Right forelimb (tissue), 1 donor: ENCODE measurements around the gene C1QTNF3.
"Not testable (repeated sequence)": the region's sequence is repeated elsewhere in the genome, so short reads cannot be mapped to it uniquely, and the experiment has no call there.

ENCODE experiments used
- DNase-seq: peaks from one replicate; pipeline ENCODE4 v3.0.0-alpha.2; 2018

C1QTNF3 gene

GRCh38 chr5:34047774-34048572 lies 5.0 kb upstream of the C1QTNF3 start:
- no peak for DNase-seq

DNA sequence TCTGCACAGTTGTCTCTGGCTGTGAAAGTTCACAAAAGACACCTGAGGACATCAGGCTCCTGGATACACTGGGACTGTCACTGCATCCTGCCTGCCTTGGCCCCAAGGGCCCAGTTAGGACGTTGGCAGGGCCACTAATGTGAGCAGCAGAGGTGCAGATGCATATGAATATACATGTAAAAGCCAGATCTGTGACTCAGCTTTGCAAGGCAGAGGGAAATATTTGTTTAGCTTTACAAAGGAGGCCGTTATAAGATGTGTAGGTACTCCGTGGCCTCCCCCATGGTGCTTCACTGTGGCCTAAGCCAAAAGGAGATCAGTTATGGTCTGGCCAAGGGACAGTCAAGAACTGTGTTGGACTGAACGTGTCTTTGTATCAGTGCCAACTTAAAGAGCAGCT lies 4.1 kb upstream of the C1QTNF3 start:
- DNase-seq, result no peak

GRCh38 chr5:34045996-34046395 lies 3.0 kb upstream of the C1QTNF3 start:
- DNase-seq, result no peak

DNA sequence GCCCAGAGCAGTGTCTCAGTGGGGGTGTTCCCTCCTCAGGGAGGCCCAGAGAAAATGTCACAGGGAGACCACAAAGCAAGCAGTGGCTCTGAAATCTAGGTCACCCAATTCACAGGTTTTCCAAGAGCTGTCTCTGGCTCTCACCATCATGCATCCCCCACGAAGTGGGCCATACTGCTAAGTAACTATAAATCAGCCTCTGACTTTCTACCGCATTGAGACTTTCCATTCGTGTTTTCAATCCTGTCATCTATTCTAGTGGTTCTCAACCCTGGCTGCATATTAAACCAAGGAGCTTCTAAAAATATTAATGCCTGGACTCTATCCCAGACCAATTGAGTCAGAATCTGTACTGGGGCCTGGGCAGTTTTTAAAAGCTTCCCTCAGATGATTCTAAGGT lies 2.0 kb upstream of the C1QTNF3 start:
- DNase-seq, result no peak

GRCh38 chr5:34042321-34042720 lies 692 bp downstream of the C1QTNF3 start:
- DNase-seq, result no peak

- no peak for DNase-seq
Observed at GRCh38 chr5:34041247-34041972, 1.6 kb downstream of the C1QTNF3 start.

GRCh38 chr5:34040472-34040871 lies 2.5 kb downstream of the C1QTNF3 start:
- DNase-seq, result no peak

GRCh38 chr5:34039398-34040157 lies 3.4 kb downstream of the C1QTNF3 start:
- DNase-seq, result no peak

DNA sequence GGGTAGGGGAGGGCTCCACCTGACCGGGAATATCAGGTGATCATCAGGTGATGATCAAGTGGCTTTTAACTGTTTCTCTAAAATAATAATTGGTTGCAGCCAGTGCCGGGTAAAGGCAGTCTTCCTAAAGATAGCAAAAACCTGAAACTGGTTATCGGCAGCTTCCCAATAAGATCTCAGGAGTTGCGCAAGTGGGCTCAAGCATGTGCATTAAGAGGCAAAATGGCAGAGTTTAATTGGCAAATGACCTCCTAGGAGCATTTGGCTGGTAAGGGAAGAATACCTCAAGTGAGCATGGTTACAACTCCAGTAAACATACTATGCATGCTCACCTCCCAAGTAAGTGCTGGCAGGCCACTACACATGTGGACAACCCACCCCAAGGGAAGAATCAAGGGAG lies 4.2 kb downstream of the C1QTNF3 start:
- DNase-seq, result no peak

- DNase-seq, result no peak
Observed at GRCh38 chr5:34038390-34038789, 4.6 kb downstream of the C1QTNF3 start.

GRCh38 chr5:34037726-34038125 lies 5.3 kb downstream of the C1QTNF3 start:
- no peak for DNase-seq

DNA sequence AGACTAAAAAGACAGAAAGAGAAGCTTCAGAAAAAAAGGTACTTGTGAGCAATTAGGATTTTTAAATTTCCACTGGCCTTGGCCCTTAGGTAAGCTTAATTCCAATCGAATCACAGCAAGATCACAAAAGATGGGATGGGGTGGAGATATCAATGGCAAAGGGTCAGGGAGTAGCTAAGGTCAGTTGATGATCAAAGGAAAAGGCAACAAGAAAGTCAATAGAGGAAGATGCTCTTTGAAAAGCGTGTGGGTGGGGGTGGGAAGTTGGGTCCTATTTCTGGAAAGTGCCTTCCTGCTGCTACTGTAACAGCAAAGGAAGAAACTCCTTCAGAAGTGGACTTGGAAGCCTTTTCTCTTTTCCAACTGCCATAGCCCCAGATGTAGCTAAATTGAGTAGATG lies 7.3 kb downstream of the C1QTNF3 start:
- no peak for DNase-seq

DNA sequence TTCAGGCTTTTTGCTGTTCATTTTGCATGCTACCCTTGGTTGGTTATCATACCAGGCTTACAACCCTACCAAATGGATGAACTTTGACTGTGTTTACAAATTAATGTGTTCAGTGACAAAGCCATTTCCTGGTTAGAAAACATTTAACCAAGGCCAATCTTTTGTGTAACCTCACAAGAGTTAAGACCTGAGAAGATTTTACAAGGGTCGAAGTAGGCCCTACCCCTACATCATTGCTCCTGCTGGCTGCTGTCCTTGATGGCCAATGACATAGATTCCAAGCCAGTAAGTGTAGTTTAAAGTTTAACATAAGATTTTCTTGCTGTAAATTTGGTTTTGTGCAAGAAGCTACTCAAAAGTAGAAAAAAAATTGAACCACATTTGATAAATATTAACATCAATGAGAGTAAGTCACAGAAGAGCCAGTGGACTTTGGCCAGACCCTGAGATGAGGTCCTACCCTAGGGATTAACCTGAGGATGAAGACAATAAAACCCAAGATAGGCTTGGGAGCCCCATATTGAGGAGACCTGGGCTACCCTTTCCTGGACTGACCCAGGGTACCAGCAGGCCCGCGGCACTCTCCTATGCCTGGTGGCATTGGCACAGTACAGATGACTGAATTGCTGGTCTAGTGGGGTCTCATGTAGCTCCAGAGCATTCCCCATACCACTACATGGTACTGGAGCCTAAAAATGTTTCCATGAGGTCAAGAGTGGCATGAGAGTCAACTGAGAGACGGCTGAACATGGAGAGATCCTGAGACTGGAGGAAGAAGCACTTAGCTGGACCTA lies 8.3 kb downstream of the C1QTNF3 start:
- DNase-seq, result no peak

GRCh38 chr5:34031966-34032365 lies 11.0 kb downstream of the C1QTNF3 start:
- no peak for DNase-seq

DNA sequence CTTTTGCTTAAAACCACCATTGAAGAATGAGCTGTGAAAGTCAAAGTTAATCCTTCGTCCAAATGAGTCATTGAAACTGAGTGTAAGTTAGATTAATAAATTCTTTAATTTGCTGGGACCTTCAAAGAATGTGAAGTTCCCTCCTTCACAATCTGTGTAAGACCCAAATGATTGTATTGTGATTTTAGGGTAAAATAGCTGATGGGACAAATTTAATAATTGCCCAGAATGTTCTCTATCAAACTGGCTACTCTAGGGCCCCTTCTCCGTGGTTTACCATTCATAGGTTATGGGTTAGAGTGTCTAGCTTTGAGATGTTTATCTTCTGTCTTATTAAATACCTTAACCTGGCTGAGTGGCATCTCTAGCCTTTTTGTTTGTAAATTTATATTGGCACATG lies 11.9 kb downstream of the C1QTNF3 start:
- DNase-seq, result no peak

DNA sequence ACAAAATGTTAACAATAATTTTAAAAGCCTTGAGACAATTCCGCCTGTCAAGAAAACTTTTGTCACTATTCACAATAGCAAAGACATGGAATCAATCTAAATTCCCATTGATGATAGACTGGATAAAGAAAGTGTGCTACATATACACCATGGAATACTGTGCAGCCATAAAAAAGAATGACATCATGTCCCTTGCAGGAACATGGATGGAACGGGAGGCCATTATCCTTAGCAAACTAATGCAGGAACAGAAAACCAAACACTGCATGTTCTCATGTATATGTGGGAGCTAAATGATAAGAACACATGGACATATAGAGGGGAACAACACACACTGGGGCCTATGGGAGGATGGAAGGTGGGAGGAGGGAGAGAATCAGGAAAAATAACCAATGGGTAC lies 12.4 kb downstream of the C1QTNF3 start:
- DNase-seq, result not testable (repeated sequence)

DNA sequence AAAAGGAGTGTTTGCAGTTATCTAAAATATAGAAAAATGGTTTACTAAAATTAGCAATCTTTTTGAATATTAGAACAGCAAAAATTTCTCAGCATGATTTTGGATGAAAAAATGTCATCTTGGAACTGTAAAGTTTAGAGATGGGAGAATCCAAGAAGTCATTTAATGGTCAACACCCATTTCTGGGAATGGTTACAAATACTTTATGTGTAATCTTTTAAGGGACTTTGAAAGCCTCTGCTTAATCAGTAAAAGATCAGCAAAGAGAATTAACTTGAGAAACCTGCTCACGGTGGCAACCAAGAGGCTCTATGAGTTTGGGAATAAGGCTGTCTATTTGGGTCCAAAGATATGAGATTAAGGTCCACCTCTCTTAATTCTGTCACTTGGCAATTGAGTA lies 13.0 kb downstream of the C1QTNF3 start:
- no peak for DNase-seq

- no peak for DNase-seq
Observed at GRCh38 chr5:34028349-34028748, 14.7 kb downstream of the C1QTNF3 start.

- no peak for DNase-seq
Observed at GRCh38 chr5:34026089-34026761, 16.8 kb downstream of the C1QTNF3 start.

GRCh38 chr5:34022121-34022705 lies 20.8 kb downstream of the C1QTNF3 start:
- no peak for DNase-seq

DNA sequence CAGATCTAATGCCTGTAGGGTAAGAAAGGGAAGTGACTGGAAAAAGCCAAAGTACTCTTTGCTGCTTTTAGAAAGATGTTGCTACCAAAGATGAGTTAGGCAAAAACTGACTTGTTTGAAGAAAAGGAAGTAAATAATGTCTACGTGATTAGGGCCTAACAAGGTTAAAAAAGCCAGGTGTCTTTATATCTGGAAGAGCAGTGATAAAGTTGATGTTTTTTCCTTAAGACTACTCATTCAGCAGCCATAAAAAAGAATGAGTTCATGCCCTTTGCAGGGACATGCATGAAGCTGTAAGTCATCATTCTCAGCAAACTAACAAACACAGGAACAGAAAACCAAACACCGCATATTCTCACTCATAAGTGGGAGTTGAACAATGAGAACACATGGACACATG lies 21.7 kb downstream of the C1QTNF3 start:
- no peak for DNase-seq

DNA sequence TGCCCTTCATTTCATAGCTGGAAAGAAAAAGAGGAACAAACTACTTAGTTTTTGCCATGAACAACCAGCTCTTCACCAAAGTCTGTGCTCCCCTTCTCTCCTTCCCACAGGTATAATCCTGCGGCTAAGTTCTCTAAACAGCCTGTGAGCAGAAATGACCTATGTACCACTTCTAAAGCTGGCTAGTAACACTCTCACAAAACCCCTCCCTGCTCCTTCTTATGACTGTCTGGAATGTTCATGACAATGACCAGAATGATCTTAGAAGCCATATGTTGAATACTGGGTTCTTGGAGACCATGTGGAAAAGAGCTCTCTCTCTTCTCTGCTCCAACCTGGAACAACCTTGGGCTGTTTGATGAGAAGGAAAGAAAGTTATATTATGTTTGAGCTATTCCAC lies 22.3 kb downstream of the C1QTNF3 start:
- DNase-seq, result no peak
